Aorta (tissue), 5 donors: ENCODE results near the gene MYO3B. TPM values are rescaled to one million over a fixed set of nuclear protein-coding genes. Genes with fewer than 3 reads are reported as not detected.

ENCODE experiments used
- ATAC-seq: fragments of 200-7000 bp; cut with Tn5 transposase; one replicate; pipeline ENCODE4 v1.9.1; 2022; ENCODE audit warnings: moderate library complexity; ENCODE audit not compliant: low FRiP score
- DNase-seq, 2 donors: peaks; one replicate each; pipeline ENCODE4 v3.0.0-alpha.2; 2020
- H3K27ac ChIP-seq, 2 donors: one replicate each; pipeline ENCODE4 v1.5.1; 2013; ENCODE audit warnings: low read length in 2 of 2, mild to moderate bottlenecking in 2 of 2, moderate library complexity in 2 of 2, control low read depth in 1 of 2, inconsistent platforms in 1 of 2, low read depth in 1 of 2
- H3K27me3 ChIP-seq, 2 donors: one replicate each; pipeline ENCODE4 v1.6.1; 2013; ENCODE audit warnings: control low read depth in 1 of 2, low read length in 1 of 2, mild to moderate bottlenecking in 1 of 2, moderate library complexity in 1 of 2; ENCODE audit not compliant: insufficient read depth in 2 of 2, control insufficient read depth in 1 of 2
- H3K36me3 ChIP-seq, 2 donors: one replicate each; pipeline ENCODE4 v1.6.1; 2013; ENCODE audit warnings: control low read depth in 1 of 2, low read length in 1 of 2, mild to moderate bottlenecking in 1 of 2; ENCODE audit not compliant: insufficient read depth in 2 of 2, control insufficient read depth in 1 of 2
- H3K4me1 ChIP-seq, 2 donors: one replicate each; pipeline ENCODE4 v1.6.1; 2013; ENCODE audit warnings: low read length in 2 of 2, control low read depth in 1 of 2, mild to moderate bottlenecking in 1 of 2, moderate library complexity in 1 of 2; ENCODE audit not compliant: insufficient read depth in 2 of 2, control insufficient read depth in 1 of 2
- H3K4me3 ChIP-seq, 2 donors: one replicate each; pipeline ENCODE4 v1.5.1; 2013; ENCODE audit warnings: low read length in 2 of 2, control low read depth in 1 of 2, mild to moderate bottlenecking in 1 of 2
- H3K9me3 ChIP-seq: one replicate; pipeline ENCODE4 v1.6.1; 2013; ENCODE audit warnings: mild to moderate bottlenecking, low read length; ENCODE audit not compliant: control insufficient read depth
- WGBS, 2 donors: extraction: QIAGEN DNeasy Blood & Tissue Kit; methylation state at CpG; one replicate each; pipeline ENCODE4 v1.1.7; 2013; 5-methylcytosine and 5-hydroxymethylcytosine counted together
- intact Hi-C, 2 donors: fragments of 100-400 bp; cut with DNase I; formaldehyde crosslinking; loops; one replicate each; pipeline versions ENCODE4 v1.14.2 to v1.15.0; 2022
- polyA plus RNA-seq, 2 donors: library from polyadenylated mRNA; stranded (reverse); fragments of 200-250 nt; gene quantifications; one replicate each; pipeline ENCODE4 v1.2.3, GENCODE V29; 2013
- total RNA-seq, 2 donors: library from RNA; stranded (reverse); fragmentation: NEBNext Ultra II Directional; extraction: Animal tissue kit (Norgen Biotek cat#: 25700); gene quantifications; one replicate each; pipeline ENCODE4 v1.2.1, GENCODE V29; 2021
- donor health status: healthy with polysubstance abuse.
- donor health status: Bipolar disorder and iron deficiency.
- donor health status: DM: no; HTN: no; CAD: no.
- donor health status: DM: no; HTN: no; CAD: no.
- donor health status: DM: yes; HTN: yes; CAD: no.

MYO3B gene
- total and polyA plus RNA-seq, 4 donors = 0.05 to 0.32 TPM; not detected in 2

- Histone ChIP-seq H3K4me1 (no peaks in the 10 kb centered on the region), H3K27ac (no peak overlapping the region), H3K4me3 (no peak overlapping the region), H3K27me3 (no peaks in the 10 kb centered on the region), H3K9me3 (no peaks in the 10 kb centered on the region), H3K36me3 (no peaks in the 10 kb centered on the region)
- no peak for DNase-seq
- 95 to 96% methylated on average over 9 of the region's 9 CpGs for WGBS, 2 donors
- ATAC-seq = no peak
- intact Hi-C loops = no loop called here
Observed at GRCh38 chr2:170457742-170458141, 279.8 kb downstream of the MYO3B start.

- ATAC-seq (no peak), DNase-seq (no peak)
- no peak overlapping the region for H3K4me3 ChIP-seq
- no peaks in the 10 kb centered on the region for H3K27me3 ChIP-seq
- 80 to 91% methylated on average over 4 of the region's 4 CpGs for WGBS, 2 donors
- H3K27ac ChIP-seq = no peak overlapping the region
- H3K4me1 ChIP-seq = no peaks in the 10 kb centered on the region
- no peaks in the 10 kb centered on the region for H3K36me3 ChIP-seq
- H3K9me3 ChIP-seq = no peaks in the 10 kb centered on the region
- intact Hi-C loops = no loop called here
Observed at GRCh38 chr2:170461889-170462288, 283.9 kb downstream of the MYO3B start.

- Histone ChIP-seq H3K36me3 (no peaks in the 10 kb centered on the region), H3K4me1 (no peaks in the 10 kb centered on the region), H3K4me3 (no peak overlapping the region), H3K9me3 (no peaks in the 10 kb centered on the region), H3K27ac (no peak overlapping the region), H3K27me3 (no peaks in the 10 kb centered on the region)
- intact Hi-C loops = no loop called here
- ATAC-seq (no peak), DNase-seq (no peak)
- 67 to 70% methylated on average over 8 of the region's 8 CpGs for WGBS, 2 donors
Observed at GRCh38 chr2:170462433-170463205, 284.7 kb downstream of the MYO3B start.

- no peak for ATAC-seq
- Histone ChIP-seq H3K27ac (no peak overlapping the region), H3K36me3 (no peaks in the 10 kb centered on the region), H3K9me3 (no peaks in the 10 kb centered on the region), H3K4me1 (no peaks in the 10 kb centered on the region), H3K27me3 (no peaks in the 10 kb centered on the region), H3K4me3 (no peak overlapping the region)
- intact Hi-C loops = no loop called here
- no peak for DNase-seq
- 91 to 94% methylated on average over 4 of the region's 4 CpGs for WGBS, 2 donors
Observed at GRCh38 chr2:170463206-170463537, 285.2 kb downstream of the MYO3B start.

- no peaks in the 10 kb centered on the region for H3K27me3 ChIP-seq
- DNase-seq (no peak), ATAC-seq (no peak)
- no peaks in the 10 kb centered on the region for H3K9me3 ChIP-seq
- no peak overlapping the region for H3K27ac ChIP-seq
- no peak overlapping the region for H3K4me3 ChIP-seq
- WGBS, 2 donors = 90 to 93% methylated on average over 5 of the region's 5 CpGs
- peaks cover 0 to 2% of the 10 kb centered on the region in 2 donors for H3K4me1 ChIP-seq
- H3K36me3 ChIP-seq = no peaks in the 10 kb centered on the region
- intact Hi-C loops = no loop called here
Observed at GRCh38 chr2:170464268-170464667, 286.3 kb downstream of the MYO3B start.

GRCh38 chr2:170465241-170465640, 287.3 kb downstream of the MYO3B start:
- 61 to 63% methylated on average over 4 of the region's 4 CpGs for WGBS, 2 donors

GRCh38 chr2:170466632-170467031, 288.7 kb downstream of the MYO3B start:
- Histone ChIP-seq H3K9me3 (no peaks in the 10 kb centered on the region), H3K27ac (no peak overlapping the region), H3K36me3 (no peaks in the 10 kb centered on the region), H3K4me3 (no peak overlapping the region), H3K4me1 (peaks cover 0 to 2% of the 10 kb centered on the region in 2 donors), H3K27me3 (no peaks in the 10 kb centered on the region)
- ATAC-seq = no peak
- DNase-seq = no peak
- 95% methylated on average over 8 of the region's 8 CpGs for WGBS, 2 donors
- intact Hi-C loops = no loop called here

More at GRCh38 chr2:170465241-170465640, 287.3 kb downstream of the MYO3B start:
- intact Hi-C loops = no loop called here
- Histone ChIP-seq H3K27ac (no peak overlapping the region), H3K4me1 (peaks cover 0 to 2% of the 10 kb centered on the region in 2 donors), H3K27me3 (no peaks in the 10 kb centered on the region), H3K4me3 (no peak overlapping the region), H3K9me3 (no peaks in the 10 kb centered on the region), H3K36me3 (no peaks in the 10 kb centered on the region)
- no peak for ATAC-seq
- DNase-seq = no peak

- intact Hi-C loops = no loop called here
Observed at GRCh38 chr2:170467568-170468422, 289.8 kb downstream of the MYO3B start.

More at GRCh38 chr2:170467568-170468422, 289.8 kb downstream of the MYO3B start:
- Histone ChIP-seq H3K4me3 (no peak overlapping the region), H3K36me3 (no peaks in the 10 kb centered on the region), H3K4me1 (peaks cover 0 to 2% of the 10 kb centered on the region in 2 donors), H3K9me3 (no peaks in the 10 kb centered on the region), H3K27me3 (no peaks in the 10 kb centered on the region), H3K27ac (no peak overlapping the region)
- ATAC-seq (no peak), DNase-seq (no peak)
- 0 to 3% methylated on average over 1 of the region's 1 CpG for WGBS, 2 donors
